Trophoblast cell (in vitro differentiated cells and primary cell): ENCODE measurements around the gene KCNJ16.

ENCODE experiments used
- DNase-seq, 2 donors: peaks; one replicate each; pipeline ENCODE4 v3.0.0-alpha.2; 2016
- H2AFZ ChIP-seq: 2 replicates; pipeline ENCODE4 v1.6.1; 2013; ENCODE audit warnings: low read length, moderate library complexity, mild to moderate bottlenecking; ENCODE audit not compliant: insufficient read depth, poor library complexity
- H2AK5ac ChIP-seq: 2 replicates; pipeline ENCODE4 v1.6.1; 2013; ENCODE audit warnings: mild to moderate bottlenecking, low read length
- H2BK120ac ChIP-seq: 2 replicates; pipeline ENCODE4 v1.6.1; 2013; ENCODE audit warnings: low read length, mild to moderate bottlenecking, moderate library complexity; ENCODE audit not compliant: insufficient read depth, poor library complexity
- H2BK12ac ChIP-seq: 2 replicates; pipeline ENCODE4 v1.6.1; 2013; ENCODE audit warnings: mild to moderate bottlenecking, low read length, moderate library complexity
- H2BK5ac ChIP-seq: 2 replicates; pipeline ENCODE4 v1.6.1; 2013; ENCODE audit warnings: low read length, low read depth, moderate library complexity, mild to moderate bottlenecking; ENCODE audit not compliant: poor library complexity
- H3K14ac ChIP-seq: 2 replicates; pipeline ENCODE4 v1.6.1; 2013; ENCODE audit warnings: mild to moderate bottlenecking, low read length
- H3K18ac ChIP-seq: 2 replicates; pipeline ENCODE4 v1.6.1; 2013; ENCODE audit warnings: mild to moderate bottlenecking, low read length
- H3K23ac ChIP-seq: 2 replicates; pipeline ENCODE4 v1.6.1; 2013; ENCODE audit warnings: low read length
- H3K27ac ChIP-seq: 2 replicates; pipeline ENCODE4 v1.5.1; 2013; ENCODE audit warnings: low read depth, mild to moderate bottlenecking, inconsistent platforms, low read length, moderate library complexity
- H3K27me3 ChIP-seq: 2 replicates; pipeline ENCODE4 v1.6.1; 2013; ENCODE audit warnings: inconsistent platforms, mild to moderate bottlenecking, low read length, moderate library complexity; ENCODE audit not compliant: insufficient read depth
- H3K36me3 ChIP-seq, 2 experiments: 1 replicate in 1 of 2; 2 replicates in 1 of 2; pipeline ENCODE4 v1.6.1; 2013; ENCODE audit warnings: low read length in 2 of 2, mild to moderate bottlenecking in 2 of 2, moderate library complexity in 1 of 2; ENCODE audit not compliant: insufficient read depth in 2 of 2, control insufficient read depth in 1 of 2
- H3K4ac ChIP-seq: 2 replicates; pipeline ENCODE4 v1.6.1; 2013; ENCODE audit warnings: low read depth, mild to moderate bottlenecking, low read length, moderate library complexity
- H3K4me1 ChIP-seq, 2 experiments: 1 replicate in 1 of 2; 2 replicates in 1 of 2; pipeline ENCODE4 v1.6.1; 2013; ENCODE audit warnings: low read length in 2 of 2, mild to moderate bottlenecking in 2 of 2, moderate library complexity in 1 of 2; ENCODE audit not compliant: insufficient read depth in 2 of 2, control insufficient read depth in 1 of 2
- H3K4me2 ChIP-seq: 2 replicates; pipeline ENCODE4 v1.6.1; 2013; ENCODE audit warnings: inconsistent platforms, mild to moderate bottlenecking, low read length, moderate library complexity
- H3K4me3 ChIP-seq: 2 replicates; pipeline ENCODE4 v1.5.1; 2013; ENCODE audit warnings: mild to moderate bottlenecking, low read depth, low read length, inconsistent platforms
- H3K79me1 ChIP-seq: one replicate; pipeline ENCODE4 v1.6.1; 2013; ENCODE audit warnings: low read length
- H3K79me2 ChIP-seq: 2 replicates; pipeline ENCODE4 v1.6.1; 2013; ENCODE audit warnings: low read length, mild to moderate bottlenecking; ENCODE audit not compliant: control insufficient read depth, insufficient read depth, poor library complexity
- H3K9ac ChIP-seq: 2 replicates; pipeline ENCODE4 v1.6.1; 2013; ENCODE audit warnings: mild to moderate bottlenecking, low read length
- H3K9me3 ChIP-seq: 2 replicates; pipeline ENCODE4 v1.6.1; 2013; ENCODE audit warnings: low read depth, mild to moderate bottlenecking, control low read depth, inconsistent platforms, low read length; ENCODE audit not compliant: insufficient read depth
- H4K12ac ChIP-seq: 2 replicates; pipeline ENCODE4 v1.6.1; 2013; ENCODE audit warnings: low read depth, mild to moderate bottlenecking, low read length, moderate library complexity
- H4K8ac ChIP-seq: 2 replicates; pipeline ENCODE4 v1.6.1; 2013; ENCODE audit warnings: low read depth, mild to moderate bottlenecking, low read length, moderate library complexity
- H4K91ac ChIP-seq: one replicate; pipeline ENCODE4 v1.6.1; 2013; ENCODE audit warnings: low read depth, mild to moderate bottlenecking, low read length, moderate library complexity
- WGBS: extraction: QIAGEN DNeasy Blood & Tissue Kit; methylation state at CpG from one replicate; pipeline ENCODE4 v1.1.7; 2013; ENCODE audit warnings: missing lambda C conversion rate; ENCODE audit not compliant: insufficient read length, insufficient coverage; ENCODE audit errors: extremely low coverage; 5-methylcytosine and 5-hydroxymethylcytosine counted together

The KCNJ16 gene

GRCh38 chr17:70031341-70031740 lies 43.7 kb upstream of the KCNJ16 start:
- no peak overlapping the region for H2AFZ ChIP-seq
- no peaks in the 10 kb centered on the region for H3K79me2 ChIP-seq
- H3K9me3 ChIP-seq = no peaks in the 10 kb centered on the region
- no peak overlapping the region for H2AK5ac ChIP-seq
- no peak overlapping the region for H2BK5ac ChIP-seq
- H3K4me2 ChIP-seq = no peak overlapping the region
- H3K9ac ChIP-seq = no peak overlapping the region
- H4K12ac ChIP-seq = no peak overlapping the region
- no peak overlapping the region for H2BK12ac ChIP-seq
- no peak overlapping the region for H4K91ac ChIP-seq
- no peaks in the 10 kb centered on the region for H3K27me3 ChIP-seq
- no peaks in the 10 kb centered on the region for H3K79me1 ChIP-seq
- no peaks in the 10 kb centered on the region for H3K4me1 ChIP-seq
- no peak overlapping the region for H3K18ac ChIP-seq
- no peak overlapping the region for H2BK120ac ChIP-seq
- no peak for DNase-seq
- H3K4ac ChIP-seq = no peak overlapping the region
- no peaks in the 10 kb centered on the region for H3K36me3 ChIP-seq
- H3K27ac ChIP-seq = no peak overlapping the region
- no peak overlapping the region for H3K14ac ChIP-seq
- no peak overlapping the region for H4K8ac ChIP-seq
- no peak overlapping the region for H3K4me3 ChIP-seq
- H3K23ac ChIP-seq = no peak overlapping the region

GRCh38 chr17:70033165-70033564 lies 41.9 kb upstream of the KCNJ16 start:
- H2AFZ ChIP-seq = no peak overlapping the region

GRCh38 chr17:70034158-70034557 lies 40.9 kb upstream of the KCNJ16 start:
- no peak overlapping the region for H3K14ac ChIP-seq
- no peak overlapping the region for H4K8ac ChIP-seq
- H3K27ac ChIP-seq = no peak overlapping the region
- no peak overlapping the region for H3K9ac ChIP-seq
- no peaks in the 10 kb centered on the region for H3K9me3 ChIP-seq
- H3K4ac ChIP-seq = no peak overlapping the region
- DNase-seq = no peak
- no peak overlapping the region for H3K18ac ChIP-seq
- no peak overlapping the region for H3K4me2 ChIP-seq
- no peaks in the 10 kb centered on the region for H3K36me3 ChIP-seq
- no peaks in the 10 kb centered on the region for H3K27me3 ChIP-seq
- no peak overlapping the region for H2AK5ac ChIP-seq
- H3K4me3 ChIP-seq = no peak overlapping the region
- no peaks in the 10 kb centered on the region for H3K4me1 ChIP-seq
- H4K91ac ChIP-seq = no peak overlapping the region
- no peaks in the 10 kb centered on the region for H3K79me2 ChIP-seq
- no peaks in the 10 kb centered on the region for H3K79me1 ChIP-seq
- no peak overlapping the region for H2BK120ac ChIP-seq
- H4K12ac ChIP-seq = no peak overlapping the region
- no CpG with 5 or more reads among the region's 5 CpGs for WGBS
- no peak overlapping the region for H3K23ac ChIP-seq
- no peak overlapping the region for H2BK5ac ChIP-seq
- no peak overlapping the region for H2BK12ac ChIP-seq
- no peak overlapping the region for H2AFZ ChIP-seq

More at GRCh38 chr17:70033165-70033564, 41.9 kb upstream of the KCNJ16 start:
- no peak overlapping the region for H3K4ac ChIP-seq
- H3K14ac ChIP-seq = no peak overlapping the region
- H3K9ac ChIP-seq = no peak overlapping the region
- H3K27me3 ChIP-seq = no peaks in the 10 kb centered on the region
- no peak overlapping the region for H3K4me3 ChIP-seq
- no peak overlapping the region for H3K27ac ChIP-seq
- H4K8ac ChIP-seq = no peak overlapping the region
- H3K9me3 ChIP-seq = no peaks in the 10 kb centered on the region
- H3K18ac ChIP-seq = no peak overlapping the region
- no peak for DNase-seq
- no peak overlapping the region for H3K4me2 ChIP-seq
- no peak overlapping the region for H3K23ac ChIP-seq
- no peaks in the 10 kb centered on the region for H3K79me2 ChIP-seq
- H3K4me1 ChIP-seq = no peaks in the 10 kb centered on the region
- no peak overlapping the region for H4K12ac ChIP-seq
- no peak overlapping the region for H2BK12ac ChIP-seq
- H3K79me1 ChIP-seq = no peaks in the 10 kb centered on the region
- no peak overlapping the region for H4K91ac ChIP-seq
- no peak overlapping the region for H2BK5ac ChIP-seq
- no peaks in the 10 kb centered on the region for H3K36me3 ChIP-seq
- H2BK120ac ChIP-seq = no peak overlapping the region
- no peak overlapping the region for H2AK5ac ChIP-seq

- Histone ChIP-seq H2AK5ac (no peak overlapping the region), H4K8ac (no peak overlapping the region), H3K79me2 (no peaks in the 10 kb centered on the region), H3K36me3 (no peaks in the 10 kb centered on the region), H3K27me3 (no peaks in the 10 kb centered on the region), H3K79me1 (no peaks in the 10 kb centered on the region), H3K27ac (no peak overlapping the region), H3K4me3 (no peak overlapping the region), H2BK120ac (no peak overlapping the region), H3K23ac (no peak overlapping the region), H2BK5ac (no peak overlapping the region), H2BK12ac (no peak overlapping the region), H4K91ac (no peak overlapping the region), H3K4me1 (no peaks in the 10 kb centered on the region), H3K14ac (no peak overlapping the region), H3K9me3 (no peaks in the 10 kb centered on the region), H3K9ac (no peak overlapping the region), H4K12ac (no peak overlapping the region), H2AFZ (no peak overlapping the region), H3K4me2 (no peak overlapping the region), H3K4ac (no peak overlapping the region), H3K18ac (no peak overlapping the region)
- no CpG with 5 or more reads among the region's 2 CpGs for WGBS
- no peak for DNase-seq
These were observed 37.5 kb upstream of the KCNJ16 start for GRCh38 chr17:70037498-70037897.

- Histone ChIP-seq H2BK5ac (no peak overlapping the region), H3K27me3 (no peaks in the 10 kb centered on the region), H3K14ac (no peak overlapping the region), H2AFZ (no peak overlapping the region), H3K36me3 (no peaks in the 10 kb centered on the region), H2BK12ac (no peak overlapping the region), H3K4ac (no peak overlapping the region), H3K23ac (no peak overlapping the region), H3K9me3 (no peaks in the 10 kb centered on the region), H3K4me2 (no peak overlapping the region), H3K9ac (no peak overlapping the region), H3K79me1 (no peaks in the 10 kb centered on the region), H2BK120ac (no peak overlapping the region), H3K4me1 (no peaks in the 10 kb centered on the region), H4K91ac (no peak overlapping the region), H4K8ac (no peak overlapping the region), H3K18ac (no peak overlapping the region), H3K4me3 (no peak overlapping the region), H3K27ac (no peak overlapping the region), H2AK5ac (no peak overlapping the region), H4K12ac (no peak overlapping the region), H3K79me2 (no peaks in the 10 kb centered on the region)
- DNase-seq = peak in 1 of 2 donors; percentile 40
- no CpG with 5 or more reads among the region's 2 CpGs for WGBS
These were observed 34.7 kb upstream of the KCNJ16 start for GRCh38 chr17:70040336-70040735.
